HG03159 (cell line): Measurements from ENCODE around the gene SALL2.
"Not testable (repeated sequence)": the region's sequence is repeated elsewhere in the genome, so short reads cannot be mapped to it uniquely, and the experiment has no call there.

ENCODE experiments used
- ATAC-seq: cut with Tn5 transposase; IDR thresholded peaks from one replicate; pipeline ENCODE4 v1.9.1; 2021; ENCODE audit warnings: mild to moderate bottlenecking, moderate library complexity; ENCODE audit not compliant: unreplicated experiment

The SALL2 gene

DNA sequence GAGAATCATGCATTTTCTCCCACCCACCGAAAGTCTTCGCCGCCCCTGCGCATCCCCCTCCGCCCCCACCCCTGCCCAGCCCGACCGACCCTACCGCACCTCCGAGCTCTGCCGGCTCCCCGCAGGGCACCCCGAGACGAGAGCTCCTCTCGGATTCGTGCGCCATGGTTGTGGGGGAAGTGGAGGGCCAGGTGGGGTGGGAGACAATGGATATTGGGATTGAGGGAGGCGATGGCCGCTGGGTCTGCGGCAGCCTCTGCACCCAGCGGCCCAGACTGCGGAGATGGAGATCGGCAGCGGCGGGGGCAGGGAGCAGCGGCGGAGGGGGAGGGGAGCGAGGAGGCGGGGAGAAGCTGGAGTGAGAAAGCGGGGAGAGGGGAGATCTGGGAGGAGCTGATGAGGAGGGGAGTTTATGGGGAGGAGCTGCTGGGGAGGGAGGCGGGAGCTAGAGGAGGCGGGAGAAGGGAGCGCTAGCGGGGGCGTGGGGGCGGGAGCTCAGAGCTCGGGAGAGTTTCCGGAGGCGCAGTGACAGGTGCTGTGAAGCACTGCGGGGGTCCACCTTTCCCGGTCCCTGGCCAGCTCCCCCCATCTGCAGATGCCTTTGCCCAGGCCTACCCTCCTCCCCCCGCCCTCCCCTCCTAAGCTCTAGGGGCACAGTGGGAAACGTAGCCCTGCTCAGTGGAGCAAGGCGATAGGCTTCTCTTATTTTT lies at the start of gene SALL2:
TSS of gene SALL2 (minus strand) at position 385 of the 710 bp plus-strand sequence. CDS start at position 166, 219 bp downstream.
- ATAC-seq, result no peak

DNA sequence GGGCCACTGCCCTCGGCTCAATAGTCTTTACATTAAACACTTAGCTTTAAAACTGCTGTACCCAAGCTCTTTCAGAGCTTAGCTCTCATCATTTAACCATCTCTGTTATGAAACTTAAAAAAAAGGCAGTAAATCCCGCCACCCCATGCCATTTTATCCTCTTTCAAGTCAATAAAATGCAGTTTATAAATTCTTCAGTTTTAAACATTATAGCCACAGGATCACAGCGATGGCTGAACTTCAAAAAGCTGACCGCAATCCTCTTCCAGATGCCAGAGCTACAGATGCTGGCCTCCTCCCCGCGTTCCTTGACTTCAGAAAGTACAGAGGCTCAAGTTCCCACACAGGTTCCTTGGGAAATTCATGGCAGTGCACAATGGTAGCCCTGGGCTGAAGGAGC lies 49.5 kb upstream of the SALL2 start:
- no peak for ATAC-seq

DNA sequence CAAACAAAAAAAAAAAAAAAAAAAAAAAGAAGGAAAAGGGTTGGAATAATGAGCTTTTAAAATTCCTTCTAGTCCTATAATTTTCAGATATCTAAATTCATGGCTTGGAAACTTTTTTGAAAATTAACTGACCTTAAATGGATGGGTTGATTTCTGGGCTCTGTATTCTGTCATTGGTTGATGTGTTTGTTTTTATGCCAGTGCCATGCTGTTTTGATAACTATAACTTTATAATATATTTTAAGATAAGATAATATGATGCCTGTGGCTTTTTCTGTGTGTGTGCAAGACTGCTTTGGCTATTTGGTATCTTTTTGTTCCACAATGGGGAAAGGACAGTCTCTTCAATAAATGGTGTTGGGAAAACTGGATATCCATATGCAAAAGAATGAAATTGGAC lies 46.5 kb upstream of the SALL2 start:
- no peak for ATAC-seq

DNA sequence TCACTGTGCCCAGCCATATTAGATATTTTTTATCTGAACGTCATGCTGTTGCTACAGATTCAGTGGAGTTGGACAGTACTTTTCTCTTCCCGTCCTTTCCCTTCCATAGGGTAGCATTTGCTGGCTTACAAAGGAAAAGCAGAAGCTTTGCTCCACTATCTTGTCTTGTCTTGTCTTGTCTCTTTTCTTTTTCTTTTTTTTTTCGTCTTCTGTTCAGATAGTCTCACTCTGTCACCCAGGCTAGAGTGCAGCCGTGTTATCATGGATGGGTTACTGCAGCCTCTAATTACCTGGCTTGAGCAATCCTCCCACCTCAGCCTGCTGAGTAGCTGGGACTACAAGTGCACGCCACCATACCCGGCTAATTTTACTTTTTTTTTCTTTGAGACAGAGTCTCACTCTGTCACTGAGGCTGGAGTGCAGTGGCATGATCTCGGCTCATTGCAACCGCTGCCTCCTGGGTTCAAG lies 32.6 kb upstream of the SALL2 start:
- ATAC-seq, result no peak

DNA sequence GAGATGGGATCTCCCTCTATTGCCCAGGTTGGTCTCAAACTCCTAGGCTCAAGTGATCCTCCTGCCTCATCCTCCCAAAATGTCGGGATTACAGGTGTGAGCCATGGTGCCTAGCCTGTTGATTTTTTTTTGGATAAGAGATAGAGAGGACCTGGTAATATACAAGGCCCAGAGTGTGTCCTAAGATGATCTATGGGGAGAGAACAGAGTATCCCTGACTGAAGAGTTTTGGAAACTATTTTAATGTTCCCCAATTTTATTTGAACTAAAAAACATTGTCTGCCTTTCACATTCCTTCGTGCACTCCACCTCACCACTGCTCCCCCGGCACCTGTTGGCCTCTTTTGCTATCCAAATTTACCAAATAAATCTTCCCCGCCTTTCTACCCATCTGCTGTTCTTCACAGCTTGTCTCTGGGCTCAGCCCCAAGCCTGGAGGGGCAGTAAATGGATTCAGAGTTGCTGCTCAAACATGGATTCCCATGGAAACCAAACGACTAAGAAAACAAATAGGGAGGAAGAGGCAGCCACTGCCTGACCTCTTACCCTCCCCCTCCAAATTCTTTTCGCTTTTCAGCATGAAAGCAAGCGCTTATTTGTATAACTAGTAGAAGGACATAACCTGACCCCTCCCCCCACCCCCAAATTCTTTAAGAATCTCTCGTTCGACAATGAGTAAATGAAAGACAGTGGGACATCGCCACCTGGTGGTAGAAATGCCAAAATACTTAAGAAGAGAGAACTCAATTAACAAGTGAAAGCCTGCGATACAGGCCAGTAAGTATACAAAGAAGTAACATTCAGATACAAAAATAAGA lies 31.1 kb upstream of the SALL2 start:
- no peak for ATAC-seq

DNA sequence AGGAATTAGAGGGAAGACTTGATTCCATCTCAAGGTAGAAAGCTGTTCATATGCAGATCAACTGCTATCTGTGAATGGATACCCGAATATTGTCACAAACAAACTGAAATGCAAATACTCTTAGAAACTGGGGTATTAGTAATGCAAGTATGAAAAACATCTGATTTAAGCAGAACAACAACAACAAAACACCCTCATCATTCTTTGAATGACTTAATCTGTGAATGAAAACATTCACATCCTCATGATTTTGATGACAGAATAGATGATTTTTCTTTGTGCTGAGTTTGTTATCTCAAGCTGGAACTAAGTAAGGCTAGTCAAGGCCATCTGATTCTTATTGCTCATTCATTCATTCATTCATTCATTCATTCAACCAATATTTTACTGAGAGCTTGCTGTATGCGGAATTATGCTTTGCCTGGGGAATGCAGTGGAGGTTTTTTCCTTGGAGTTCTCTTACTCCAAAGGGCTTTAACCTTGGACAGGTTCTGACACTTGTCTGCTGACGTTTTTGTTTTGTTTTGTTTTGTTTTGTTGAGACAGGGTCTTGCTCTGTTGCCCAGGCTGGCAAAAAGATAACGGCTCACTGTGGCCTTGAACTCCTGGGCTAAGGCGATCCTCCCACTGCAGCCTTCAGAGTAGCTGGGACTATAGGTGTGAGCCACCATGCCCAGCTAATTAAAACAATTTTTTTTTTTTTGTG lies 30.4 kb upstream of the SALL2 start:
- ATAC-seq, result no peak

DNA sequence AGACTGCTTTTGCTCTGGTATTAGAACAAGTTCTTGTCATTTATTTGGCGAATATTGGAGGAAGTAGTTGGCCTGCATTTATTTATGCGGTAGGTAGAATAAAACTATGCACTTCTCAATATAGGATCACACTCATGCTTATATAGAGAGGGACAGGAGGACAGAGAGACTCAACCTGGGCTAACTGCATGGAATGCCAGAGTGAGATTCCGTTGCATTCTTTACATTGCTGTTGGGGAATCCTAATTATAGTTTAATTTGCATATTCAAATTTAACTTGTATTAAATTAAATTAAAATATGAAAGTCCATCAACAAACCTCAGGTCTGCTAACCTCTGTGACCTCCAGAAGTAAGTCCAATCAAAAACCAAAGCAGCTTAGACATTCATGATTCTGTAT lies 27.1 kb upstream of the SALL2 start:
- no peak for ATAC-seq

DNA sequence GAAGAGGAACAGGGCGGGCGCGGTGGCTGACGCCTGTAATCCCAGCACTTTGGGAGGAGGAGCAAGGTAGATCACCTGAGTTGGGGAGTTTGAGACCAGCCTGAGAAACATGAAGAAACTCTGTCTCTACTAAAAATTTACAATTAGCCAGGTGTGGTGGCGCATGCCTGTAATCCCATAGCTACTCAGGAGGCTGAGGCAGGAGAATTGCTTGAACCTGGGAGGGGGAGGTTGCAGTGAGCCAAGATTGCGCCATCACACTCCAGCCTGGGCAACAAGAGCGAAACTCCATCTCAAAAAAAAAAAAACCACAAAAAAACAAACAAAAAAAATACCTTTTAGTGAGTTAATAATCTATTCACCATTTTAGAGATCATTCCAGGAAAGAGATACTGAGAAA lies 18.4 kb upstream of the SALL2 start:
- ATAC-seq, result not testable (repeated sequence)

DNA sequence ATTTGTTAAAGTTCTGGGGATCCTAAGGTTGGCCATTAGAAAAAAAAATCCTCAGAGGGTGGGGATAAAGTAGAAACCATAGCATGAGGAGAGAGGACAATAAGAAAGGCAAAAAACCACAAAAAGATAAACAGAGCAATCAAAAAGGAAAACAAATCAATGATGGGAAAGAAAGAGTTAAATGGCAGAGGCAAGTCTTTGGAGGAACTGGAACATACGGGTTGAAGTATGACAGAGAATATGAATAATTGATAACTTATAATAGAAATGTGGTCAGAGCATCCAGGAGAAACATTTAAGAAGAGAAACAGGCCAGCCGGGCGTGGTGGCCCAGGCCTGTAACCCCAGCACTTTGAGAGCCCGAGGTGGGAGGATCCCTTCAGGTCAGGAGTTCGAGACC lies 17.8 kb upstream of the SALL2 start:
- ATAC-seq, result no peak

DNA sequence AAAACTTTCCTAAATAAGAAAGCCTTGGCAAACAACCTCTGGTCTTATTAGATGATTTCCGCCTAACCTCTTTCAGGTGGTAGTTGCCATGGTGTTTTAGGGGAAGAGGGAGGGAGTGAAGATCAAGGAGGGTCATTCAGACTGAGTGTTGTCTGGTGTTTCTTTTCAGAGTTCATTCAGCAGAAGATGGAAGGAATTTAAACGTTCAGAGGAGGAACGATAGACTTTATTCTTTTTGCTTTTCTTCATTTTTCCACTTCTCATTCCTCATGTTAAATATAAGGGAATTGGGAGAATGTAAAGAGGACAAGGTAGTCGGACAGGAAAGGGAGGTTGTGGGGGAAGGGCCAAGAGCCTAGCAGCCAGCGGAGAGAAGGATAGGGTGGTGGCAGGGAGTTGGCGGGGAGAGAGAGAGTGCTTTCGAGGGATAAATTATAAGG lies 17.4 kb upstream of the SALL2 start:
- no peak for ATAC-seq

DNA sequence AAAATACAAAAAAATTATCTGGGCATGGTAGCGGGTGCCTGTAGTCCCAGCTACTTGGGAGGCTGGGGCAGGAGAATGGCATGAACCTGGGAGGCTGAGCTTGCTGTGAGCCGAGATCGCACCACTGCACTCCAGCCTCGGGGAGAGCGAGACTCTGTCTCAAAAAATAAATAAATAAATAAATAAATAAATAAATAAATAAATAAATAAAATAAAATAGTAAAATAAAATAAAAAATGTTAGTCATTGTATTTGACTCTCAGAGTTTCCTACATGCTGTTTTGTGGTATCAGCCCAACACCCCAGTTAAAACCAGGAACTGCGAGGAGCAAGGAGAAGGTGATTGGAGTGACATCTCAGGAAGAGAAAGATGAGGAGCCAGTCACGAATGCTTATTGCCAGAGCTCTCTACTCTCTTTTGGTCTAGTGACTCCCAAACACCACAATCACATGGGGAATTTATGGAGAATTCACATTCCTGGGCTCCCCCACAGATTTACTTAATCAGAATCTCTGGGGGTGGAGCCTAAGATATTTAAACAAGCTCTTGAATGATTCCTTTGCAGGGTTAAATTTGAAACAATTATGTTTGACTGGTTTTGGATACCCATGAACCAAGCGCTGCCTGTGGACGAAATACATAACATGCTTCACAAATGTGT lies 15.4 kb upstream of the SALL2 start:
- no peak for ATAC-seq

DNA sequence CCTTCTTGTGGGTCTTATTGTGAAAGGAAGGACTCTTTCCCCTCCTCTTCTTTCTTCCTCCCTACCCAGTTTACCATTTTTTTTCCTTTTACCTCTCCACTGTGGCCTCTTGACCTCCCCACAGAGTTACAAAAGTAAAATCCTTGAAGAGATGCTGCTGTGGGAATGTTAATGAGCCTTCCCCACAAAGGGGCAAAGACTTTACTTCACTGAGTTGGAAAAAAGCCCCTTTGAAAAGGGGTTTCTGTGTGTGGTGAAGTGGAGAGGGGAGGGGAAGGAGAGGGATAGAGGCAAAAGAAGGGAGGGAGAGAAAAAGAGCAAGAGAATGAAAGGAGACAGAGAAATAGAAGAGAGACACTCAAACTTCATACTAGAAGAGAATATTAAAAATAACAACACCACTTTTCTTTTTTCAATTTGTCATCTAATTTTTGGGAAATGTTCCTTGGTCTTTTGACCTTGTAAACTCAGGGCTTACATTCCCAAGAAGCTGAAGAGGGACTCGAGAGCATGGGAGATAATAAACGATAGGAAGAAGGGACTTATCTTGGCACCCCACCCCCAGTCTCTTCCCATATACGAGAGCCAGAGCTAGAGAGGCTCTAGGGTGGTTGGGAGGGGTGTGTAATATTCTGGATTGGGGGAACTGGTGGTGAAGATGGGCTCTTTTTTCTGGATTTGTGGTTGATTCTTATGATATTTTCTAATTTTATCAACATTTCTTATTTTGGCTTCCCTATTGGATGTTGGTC lies 13.2 kb upstream of the SALL2 start:
- ATAC-seq, result no peak

DNA sequence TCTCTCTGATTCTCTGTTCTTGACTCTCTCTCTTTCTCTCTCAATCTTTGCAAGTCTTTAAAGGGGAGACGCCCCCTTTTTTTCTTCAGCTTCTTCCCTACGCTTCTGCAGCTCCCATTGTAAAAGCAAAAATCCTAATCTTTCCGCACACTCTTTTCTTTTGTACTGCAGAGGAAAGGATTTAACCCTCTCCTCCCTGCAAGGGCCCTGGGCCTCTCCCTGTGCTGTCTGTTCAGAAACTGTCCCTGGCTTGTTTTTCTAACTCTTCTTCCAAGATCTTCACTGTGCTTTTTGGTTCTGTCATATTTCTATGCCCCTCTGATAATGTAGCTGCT lies 10.9 kb upstream of the SALL2 start:
- no peak for ATAC-seq

DNA sequence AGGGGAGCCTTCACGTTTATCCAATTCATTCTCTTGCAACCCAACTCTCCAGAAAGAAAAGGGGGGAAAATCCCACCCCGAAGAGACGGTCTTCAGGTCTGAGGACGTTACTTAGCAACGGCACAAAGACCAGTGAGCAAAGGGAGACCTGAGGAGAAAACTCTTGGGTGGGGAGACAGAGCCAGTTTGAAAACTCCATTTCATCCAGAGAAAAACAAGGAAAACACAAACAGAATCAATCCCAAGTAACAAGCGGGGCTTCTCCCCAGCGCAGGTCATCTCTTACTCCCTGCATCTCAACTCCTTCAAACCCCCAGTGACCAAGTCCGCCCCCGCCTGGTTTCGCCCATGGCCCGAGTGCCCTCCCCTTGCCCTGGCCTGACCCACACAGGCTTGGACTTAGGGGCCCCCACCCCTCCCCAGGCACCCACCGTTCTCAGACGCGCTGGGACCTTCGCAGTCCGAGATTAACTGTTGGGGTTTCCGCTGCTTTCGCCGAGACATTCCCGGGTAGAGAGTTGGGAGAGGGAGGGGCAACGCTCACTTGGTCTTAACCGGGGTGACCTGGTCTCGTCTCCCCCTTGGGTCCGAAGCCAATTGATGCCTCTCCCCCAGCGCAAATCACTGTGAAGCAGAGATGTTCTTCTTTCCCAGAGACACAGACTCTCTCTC lies 10.4 kb upstream of the SALL2 start:
- ATAC-seq, result no peak

DNA sequence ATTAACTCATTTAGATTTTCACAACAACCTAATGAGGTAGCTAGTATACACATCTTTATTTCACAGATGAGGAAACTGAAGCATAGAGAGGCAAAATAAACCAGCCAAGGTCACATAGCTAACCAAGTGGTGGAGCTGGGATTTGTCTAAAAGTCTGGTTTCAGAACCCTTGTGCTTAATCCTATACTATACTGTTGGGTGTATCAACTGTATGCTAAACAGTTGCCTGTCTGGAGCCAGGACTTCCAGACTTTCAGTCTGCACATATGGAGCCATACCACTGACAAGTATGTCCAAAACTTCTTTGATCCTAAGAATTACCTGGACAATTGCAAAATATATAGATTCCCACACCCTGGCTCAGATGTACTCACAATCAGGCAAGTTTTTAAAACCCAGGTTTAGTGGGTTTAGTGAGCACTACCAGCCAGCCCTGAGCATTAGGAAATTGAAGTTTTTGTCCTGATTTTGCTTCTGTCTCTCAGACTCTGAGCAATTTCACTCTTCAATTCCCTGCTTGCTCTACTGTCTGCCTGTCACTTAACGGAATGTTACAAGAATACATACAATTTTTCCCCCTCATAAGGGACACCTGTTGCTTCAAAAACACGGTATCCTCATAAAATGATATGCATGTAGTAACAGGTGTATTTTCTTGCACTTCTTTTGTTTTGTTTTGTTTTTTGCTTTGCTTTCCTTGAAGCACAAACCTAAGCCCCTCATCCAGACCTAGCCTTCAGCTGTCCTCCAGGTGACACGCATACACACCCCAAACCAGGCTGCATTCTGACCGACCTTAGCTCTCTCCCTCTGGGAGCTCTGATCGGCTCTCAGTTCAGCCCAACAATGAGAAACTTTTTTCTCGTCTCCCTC lies 9.6 kb upstream of the SALL2 start:
- ATAC-seq, result no peak

DNA sequence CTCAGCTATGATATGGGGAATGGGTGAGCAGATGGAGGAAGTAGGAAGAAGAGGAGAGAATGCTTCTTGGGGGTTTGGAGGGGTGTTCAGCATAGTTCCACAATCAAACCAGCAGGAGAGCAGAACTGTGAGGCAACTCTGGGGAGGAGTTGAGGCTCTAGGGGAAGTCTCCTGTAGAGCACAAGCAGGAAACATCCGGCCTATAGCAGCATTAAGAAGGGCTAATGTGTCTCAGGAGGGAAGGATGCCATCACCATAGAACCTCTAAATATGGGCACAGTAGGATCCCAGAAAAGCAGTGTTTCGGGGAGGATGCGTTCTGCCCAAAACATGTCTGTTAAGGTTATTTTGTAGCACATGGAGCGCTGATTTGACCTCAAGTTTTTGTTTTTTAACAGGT lies 8.4 kb upstream of the SALL2 start:
- ATAC-seq, result no peak

DNA sequence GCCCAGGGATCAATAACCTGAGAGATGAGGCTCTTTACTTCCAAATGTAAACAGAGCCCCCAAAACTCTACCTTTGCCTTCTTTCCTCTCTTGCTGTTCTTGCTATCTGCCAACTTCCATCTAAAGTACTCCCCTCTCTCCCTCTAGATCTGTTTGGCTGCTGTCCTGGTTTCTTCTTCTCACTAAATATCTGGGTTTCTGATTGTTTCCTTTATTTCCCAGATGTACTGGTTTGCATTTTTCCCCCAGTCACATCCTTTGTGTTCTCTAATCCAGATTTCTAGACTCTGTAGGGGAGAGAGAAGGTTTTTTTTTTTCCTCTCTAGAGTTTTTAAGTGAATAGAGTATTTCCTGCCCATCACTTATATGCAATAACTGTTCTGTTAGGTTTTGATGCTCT lies 7.1 kb upstream of the SALL2 start:
- ATAC-seq, result no peak

DNA sequence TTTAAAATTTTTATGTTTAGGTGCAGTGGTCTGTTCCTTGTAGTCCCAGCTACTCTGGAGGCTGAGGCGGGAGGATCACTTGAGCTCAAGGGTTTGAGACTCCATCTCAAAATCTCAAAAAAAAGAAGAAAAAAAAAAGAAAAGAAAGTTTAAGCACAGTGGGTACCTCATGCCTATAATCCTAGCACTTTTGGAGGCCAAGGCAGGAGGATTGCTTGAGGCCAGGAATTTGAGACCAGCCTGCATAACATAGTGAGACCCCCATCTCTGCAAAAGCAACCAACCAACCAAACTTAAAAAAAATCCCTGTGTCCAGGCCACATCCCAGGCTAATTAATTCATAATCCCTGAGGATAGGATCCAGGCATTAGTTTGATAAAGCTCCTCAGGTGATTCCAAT lies 3.4 kb upstream of the SALL2 start:
- ATAC-seq, result no peak
